PC-3 (cell line): ENCODE results near the gene PGAP2.
"Not testable (repeated sequence)": the region's sequence is repeated elsewhere in the genome, so short reads cannot be mapped to it uniquely, and the experiment has no call there.

ENCODE experiments used
- EZH2 ChIP-seq: fragments of 300-600 bp; sonication (generic); IDR thresholded peaks from one replicate; pipeline ENCODE4 v1.6.1; 2017; ENCODE audit warnings: antibody characterized with exemption, mild to moderate bottlenecking, low read length; ENCODE audit not compliant: unreplicated experiment
- EZH2phosphoT487 ChIP-seq: fragments of 300-600 bp; sonication (generic); IDR thresholded peaks from 2 replicates; pipeline ENCODE4 v1.6.1; 2018; ENCODE audit warnings: mild to moderate bottlenecking, antibody characterized with exemption, low read length, borderline replicate concordance
- TF ChIP-seq, protein P1 (sequence below): fragments of 300-600 bp; sonication (generic); conservative IDR thresholded peaks from 2 replicates; pipeline ENCODE4 v1.5.1; 2017; ENCODE audit warnings: antibody characterized with exemption, low read depth, mild to moderate bottlenecking, low read length

GRCh38 chr11:3794387-3794786, 14.0 kb upstream of the PGAP2 start:
- TF ChIP-seq, protein P1, sequence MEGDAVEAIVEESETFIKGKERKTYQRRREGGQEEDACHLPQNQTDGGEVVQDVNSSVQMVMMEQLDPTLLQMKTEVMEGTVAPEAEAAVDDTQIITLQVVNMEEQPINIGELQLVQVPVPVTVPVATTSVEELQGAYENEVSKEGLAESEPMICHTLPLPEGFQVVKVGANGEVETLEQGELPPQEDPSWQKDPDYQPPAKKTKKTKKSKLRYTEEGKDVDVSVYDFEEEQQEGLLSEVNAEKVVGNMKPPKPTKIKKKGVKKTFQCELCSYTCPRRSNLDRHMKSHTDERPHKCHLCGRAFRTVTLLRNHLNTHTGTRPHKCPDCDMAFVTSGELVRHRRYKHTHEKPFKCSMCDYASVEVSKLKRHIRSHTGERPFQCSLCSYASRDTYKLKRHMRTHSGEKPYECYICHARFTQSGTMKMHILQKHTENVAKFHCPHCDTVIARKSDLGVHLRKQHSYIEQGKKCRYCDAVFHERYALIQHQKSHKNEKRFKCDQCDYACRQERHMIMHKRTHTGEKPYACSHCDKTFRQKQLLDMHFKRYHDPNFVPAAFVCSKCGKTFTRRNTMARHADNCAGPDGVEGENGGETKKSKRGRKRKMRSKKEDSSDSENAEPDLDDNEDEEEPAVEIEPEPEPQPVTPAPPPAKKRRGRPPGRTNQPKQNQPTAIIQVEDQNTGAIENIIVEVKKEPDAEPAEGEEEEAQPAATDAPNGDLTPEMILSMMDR = not testable (repeated sequence)
- TF ChIP-seq EZH2phosphoT487, EZH2: not testable (repeated sequence)
